H1 (cell line): ENCODE results near the gene LRP1. TPM values are rescaled to one million over a fixed set of nuclear protein-coding genes. Genes with fewer than 3 reads are reported as not detected.
A peak's percentile ranks its signal among the peaks of the same experiment; 100 is the strongest.

Experiments used
- CTCF ChIA-PET: fragments of 300-600 bp; sonication (Branson Sonifier 250); formaldehyde crosslinking; loops from one replicate; lab custom pipeline; 2021; ENCODE audit not compliant: partially characterized antibody; lab: Charles Lee
- POLR2A ChIA-PET: fragments of 300-600 bp; sonication (Branson Sonifier 250); formaldehyde crosslinking; loops from one replicate; lab custom pipeline; 2021; ENCODE audit warnings: inconsistent platforms; ENCODE audit not compliant: partially characterized antibody; lab: Charles Lee
- DNase-seq, 2 experiments: peaks; one replicate each; pipeline versions ENCODE4 v3.0.0 to v3.0.0-alpha.2; 2010 to 2022; ENCODE audit warnings: low spot score in 2 of 2, low read depth in 1 of 2, mixed read lengths in 1 of 2
- FAIRE-seq: peaks from 2 replicates; lab custom pipeline; 2011; peaks lifted over from hg19 to GRCh38; lab: Jason Lieb, UNC
- H2AFZ ChIP-seq: 2 replicates; pipeline ENCODE4 v1.8.1; 2012; ENCODE audit warnings: low read length, inconsistent platforms
- H2AK5ac ChIP-seq: 2 replicates; pipeline ENCODE4 v1.6.1; 2013; ENCODE audit warnings: low read depth, low read length
- H2BK120ac ChIP-seq: replicated peaks from 2 replicates; pipeline ENCODE3; 2013; ENCODE audit warnings: low read depth, low read length, inconsistent platforms
- H2BK12ac ChIP-seq: 2 replicates; pipeline ENCODE4 v1.6.1; 2013; ENCODE audit warnings: low read depth, low read length
- H2BK15ac ChIP-seq: 2 replicates; pipeline ENCODE4 v1.6.1; 2013; ENCODE audit warnings: low read length
- H2BK20ac ChIP-seq: 2 replicates; pipeline ENCODE4 v1.6.1; 2013; ENCODE audit warnings: low read length
- H2BK5ac ChIP-seq: 2 replicates; pipeline ENCODE4 v1.6.1; 2013; ENCODE audit warnings: low read depth, low read length
- H3K14ac ChIP-seq: 2 replicates; pipeline ENCODE4 v1.6.1; 2013; ENCODE audit warnings: inconsistent platforms; ENCODE audit not compliant: insufficient read length
- H3K18ac ChIP-seq: 2 replicates; pipeline ENCODE4 v1.6.1; 2013; ENCODE audit warnings: low read length; ENCODE audit errors: extremely low read depth
- H3K23ac ChIP-seq: 2 replicates; pipeline ENCODE4 v1.6.1; 2013; ENCODE audit warnings: inconsistent platforms; ENCODE audit not compliant: insufficient read length
- H3K23me2 ChIP-seq: 2 replicates; pipeline ENCODE4 v1.6.1; 2013; ENCODE audit warnings: low read depth, low read length
- H3K27ac ChIP-seq: 2 replicates; pipeline ENCODE4 v1.6.1; 2011; ENCODE audit warnings: low read depth, low read length, inconsistent platforms
- H3K27me3 ChIP-seq, 4 experiments: replicated peaks in 1 of 4; 1 replicate in 1 of 4; 2 replicates in 3 of 4; pipeline versions ENCODE4 v1.6.1 to v1.8.1; 2011 to 2013; ENCODE audit warnings: low read length in 3 of 4, mild to moderate bottlenecking in 3 of 4, inconsistent platforms in 2 of 4, mixed read lengths in 2 of 4, moderate library complexity in 1 of 4; ENCODE audit not compliant: control insufficient read depth in 3 of 4, insufficient read depth in 3 of 4; ENCODE audit errors: extremely low read depth in 1 of 4
- H3K36me3 ChIP-seq, 4 experiments: 2 replicates each; pipeline versions ENCODE4 v1.6.1 to v1.8.1; 2011 to 2013; ENCODE audit warnings: mild to moderate bottlenecking in 4 of 4, low read length in 3 of 4, moderate library complexity in 2 of 4, control low read depth in 1 of 4, inconsistent platforms in 1 of 4; ENCODE audit not compliant: insufficient read depth in 4 of 4, control insufficient read depth in 2 of 4
- H3K4ac ChIP-seq: replicated peaks from 2 replicates; pipeline ENCODE3; 2013; ENCODE audit warnings: low read length, low read depth, mixed read lengths, inconsistent platforms; ENCODE audit not compliant: insufficient read length
- H3K4me1 ChIP-seq, 4 experiments: replicated peaks in 1 of 4; 1 replicate in 1 of 4; 2 replicates in 3 of 4; pipeline versions ENCODE4 v1.6.1 to v1.8.1; 2011 to 2013; ENCODE audit warnings: low read length in 3 of 4, inconsistent platforms in 2 of 4, mixed read lengths in 1 of 4; ENCODE audit not compliant: insufficient read depth in 4 of 4, control insufficient read depth in 3 of 4
- H3K4me2 ChIP-seq, 2 experiments: 2 replicates each; pipeline versions ENCODE4 v1.6.1 to v1.8.1; 2011 to 2013; ENCODE audit warnings: low read depth in 2 of 2, low read length in 2 of 2, control low read depth in 1 of 2, inconsistent platforms in 1 of 2, mild to moderate bottlenecking in 1 of 2; ENCODE audit not compliant: insufficient read depth in 1 of 2
- H3K4me3 ChIP-seq, 4 experiments: fragments of 200-600, 300-600 bp in 1 of 4; sonication (generic), shearing (Covaris generic), sonication (Bioruptor Twin) in 1 of 4; 2 replicates each; pipeline versions ENCODE4 v1.5.1 to v1.8.1; 2011 to 2016; ENCODE audit warnings: low read length in 4 of 4, low read depth in 3 of 4, control low read depth in 2 of 4, inconsistent platforms in 2 of 4, mild to moderate bottlenecking in 2 of 4, mixed read lengths in 1 of 4, moderate library complexity in 1 of 4; ENCODE audit not compliant: insufficient read depth in 2 of 4; ENCODE audit errors: extremely low read depth in 1 of 4
- H3K56ac ChIP-seq: replicated peaks from 2 replicates; pipeline ENCODE3; 2013; ENCODE audit warnings: low read depth, mild to moderate bottlenecking, mixed read lengths, low read length, inconsistent platforms; ENCODE audit not compliant: insufficient read length
- H3K79me1 ChIP-seq: 2 replicates; pipeline ENCODE4 v1.6.1; 2013; ENCODE audit warnings: low read depth, low read length, control low read depth
- H3K79me2 ChIP-seq, 2 experiments: 2 replicates each; pipeline versions ENCODE4 v1.6.1 to v1.8.1; 2012 to 2013; ENCODE audit warnings: low read length in 2 of 2, mild to moderate bottlenecking in 2 of 2, inconsistent platforms in 1 of 2; ENCODE audit not compliant: insufficient read depth in 2 of 2, control insufficient read depth in 1 of 2
- H3K9ac ChIP-seq, 4 experiments: replicated peaks in 1 of 4; 1 replicate in 1 of 4; 2 replicates in 3 of 4; pipeline versions ENCODE4 v1.6.1 to v1.8.1; 2011 to 2013; ENCODE audit warnings: low read depth in 3 of 4, low read length in 3 of 4, control low read depth in 2 of 4, mild to moderate bottlenecking in 2 of 4, moderate library complexity in 2 of 4, inconsistent platforms in 1 of 4; ENCODE audit errors: extremely low read depth in 1 of 4
- H3K9me3 ChIP-seq, 2 experiments: 2 replicates each; pipeline versions ENCODE4 v1.6.1 to v1.8.1; 2012 to 2013; ENCODE audit warnings: mild to moderate bottlenecking in 2 of 2, moderate library complexity in 2 of 2, control low read depth in 1 of 2, inconsistent platforms in 1 of 2, low read depth in 1 of 2, low read length in 1 of 2, mixed read lengths in 1 of 2; ENCODE audit not compliant: insufficient read depth in 2 of 2
- H4K20me1 ChIP-seq, 2 experiments: replicated peaks in 1 of 2; 2 replicates each; pipeline versions ENCODE3 to v1.8.1; 2011 to 2013; ENCODE audit warnings: inconsistent platforms in 2 of 2, low read length in 2 of 2, mild to moderate bottlenecking in 1 of 2; ENCODE audit not compliant: insufficient read depth in 2 of 2, control insufficient read depth in 1 of 2
- H4K5ac ChIP-seq: 2 replicates; pipeline ENCODE4 v1.6.1; 2013; ENCODE audit warnings: low read length, low read depth, mixed read lengths, inconsistent platforms; ENCODE audit not compliant: insufficient read length
- H4K8ac ChIP-seq: 2 replicates; pipeline ENCODE4 v1.8.0; 2013; ENCODE audit warnings: mild to moderate bottlenecking, moderate library complexity, low read length, inconsistent platforms; ENCODE audit not compliant: insufficient read depth; ENCODE audit errors: extremely low read depth
- H4K91ac ChIP-seq: replicated peaks from 2 replicates; pipeline ENCODE3; 2013; ENCODE audit warnings: low read length, mixed read lengths, inconsistent platforms; ENCODE audit not compliant: insufficient read length
- CTCF ChIP-seq, 3 experiments: IDR thresholded peaks; 1 replicate in 2 of 3; 2 replicates in 1 of 3; pipeline versions ENCODE4 v1.5.1 to v1.6.1; 2011; ENCODE audit warnings: low read length in 3 of 3, mild to moderate bottlenecking in 3 of 3, inconsistent platforms in 2 of 3, low read depth in 1 of 3, moderate library complexity in 1 of 3; ENCODE audit not compliant: insufficient read depth in 1 of 3; ENCODE audit errors: control extremely low read depth in 1 of 3
- E2F6 ChIP-seq: IDR thresholded peaks from 2 replicates; pipeline ENCODE4 v1.6.1; 2012; ENCODE audit warnings: inconsistent platforms
- EZH2 ChIP-seq: fragments of 200-600 bp; sonication (generic); IDR thresholded peaks from 2 replicates; pipeline ENCODE4 v1.7.1; 2012; ENCODE audit warnings: low read depth, mild to moderate bottlenecking, moderate library complexity, low read length, inconsistent platforms; ENCODE audit not compliant: severe bottlenecking
- HDAC2 ChIP-seq, 2 experiments: fragments of 300-600 bp in 1 of 2; sonication (generic) in 1 of 2; IDR thresholded peaks; 2 replicates each; pipeline ENCODE4 v1.6.1; 2011 to 2012; ENCODE audit warnings: low read depth in 2 of 2, low read length in 2 of 2, mild to moderate bottlenecking in 2 of 2, moderate library complexity in 2 of 2, borderline replicate concordance in 1 of 2, inconsistent platforms in 1 of 2
- RAD21 ChIP-seq, 2 experiments: IDR thresholded peaks in 1 of 2; conservative IDR thresholded peaks in 1 of 2; 2 replicates each; pipeline ENCODE4 v1.6.1; 2011; ENCODE audit warnings: low read depth in 2 of 2, low read length in 2 of 2, improper control_type of control experiment in 1 of 2, inconsistent platforms in 1 of 2, mild to moderate bottlenecking in 1 of 2, moderate library complexity in 1 of 2
- RFX5 ChIP-seq: IDR thresholded peaks from 2 replicates; pipeline ENCODE4 v1.6.1; 2011; ENCODE audit warnings: low read depth, low read length, improper control_type of control experiment, borderline replicate concordance
- WGBS, 2 experiments: shearing (Covaris generic) in 1 of 2; methylation state at CpG; one replicate each; pipeline versions ENCODE4 v1.1.6 to v1.1.7; 2013 to 2015; ENCODE audit warnings: low lambda C conversion rate in 2 of 2, mixed read lengths in 2 of 2, inconsistent platforms in 1 of 2, low coverage in 1 of 2, missing lambda C conversion rate in 1 of 2; ENCODE audit not compliant: insufficient replicate concordance in 2 of 2, insufficient coverage in 1 of 2, insufficient read length in 1 of 2; ENCODE audit errors: extremely low coverage in 1 of 2, missing lambda C conversion rate in 1 of 2; 5-methylcytosine and 5-hydroxymethylcytosine counted together
- polyA plus RNA-seq, 7 experiments: library from polyadenylated mRNA; depleted of rRNA in 3 of 7; stranded (reverse) in 5 of 7; unstranded in 2 of 7; fragments of >200 nt in 5 of 7; fragments of 200-250 nt in 2 of 7; gene quantifications; 1 replicate in 5 of 7; 2 replicates in 1 of 7; 4 replicates in 1 of 7; pipeline versions ENCODE4 v1.2.1 to v1.2.3, GENCODE V29; 2011 to 2013; ENCODE audit warnings: missing spikeins in 2 of 7, mixed read lengths in 2 of 7
- total RNA-seq: library from RNA; stranded (reverse); fragmentation: NEBNext Ultra II Directional; extraction: Animal tissue kit (Norgen Biotek cat#: 25700); gene quantifications from 2 replicates; pipeline ENCODE4 v1.2.1, GENCODE V29; 2021

LRP1 gene
- total and polyA plus RNA-seq, 2 of the 8 experiments (the other 6 are each of a cell fraction or from before 2014, with no cell fraction given): 35.3 to 92.5 TPM

- WGBS, 2 experiments: 15% methylated on average over 23 of the region's 26 CpGs; no CpG with 5 or more reads in 1 of the 2 experiments
- Histone ChIP-seq H3K4me1 (peaks cover 15 to 24% (median 20%) of the 10 kb centered on the region in 4 experiments; a peak in 6 of 7 replicates), H3K56ac (no peak overlapping the region), H3K4me3 (peak overlapping the region; percentile 81 to 93 (median 87)), H3K18ac (peak overlapping the region; percentile 93), H3K9ac (peak overlapping the region in 1 of 4 experiments; percentile 41; a peak in 2 of 7 replicates), H2BK15ac (no peak overlapping the region), H4K20me1 (peaks cover 5 to 7% of the 10 kb centered on the region in 2 experiments), H3K4ac (no peak overlapping the region), H4K8ac (no peak overlapping the region; the same call in 1 of the 2 replicates), H2BK120ac (no peak overlapping the region), H3K27ac (no peak overlapping the region), H3K23ac (no peak overlapping the region), H4K5ac (peak overlapping the region; percentile 69), H3K14ac (no peak overlapping the region), H4K91ac (peak overlapping the region; percentile 76), H3K79me2 (peaks cover 7 to 29% of the 10 kb centered on the region in 2 experiments; a peak in 3 of 4 replicates), H2BK20ac (no peak overlapping the region), H2AK5ac (no peak overlapping the region), H3K4me2 (peak overlapping the region; percentile 85 to 86), H3K23me2 (peaks cover 6% of the 10 kb centered on the region; the same call in 1 of the 2 replicates), H3K9me3 (no peaks in the 10 kb centered on the region), H3K27me3 (no peaks in the 10 kb centered on the region), H2BK12ac (peak overlapping the region; percentile 69; the same call in 1 of the 2 replicates), H3K36me3 (no peaks in the 10 kb centered on the region; a peak in 1 of 8 replicates), H2BK5ac (0 out of 2 replicates have a peak overlapping the region, but pooled peaks have one; percentile 77), H2AFZ (no peak overlapping the region), H3K79me1 (peaks cover 6% of the 10 kb centered on the region; the same call in 1 of the 2 replicates)
- FAIRE-seq (no peak), DNase-seq (peak in 1 of 2 experiments; percentile 78)
- POLR2A ChIA-PET: interaction anchor here (0.7 to 9.3 kb wide), 27 partner anchors 9 to 392 kb away, joined by 3 to 105 read pairs (median 7); partner anchors contain the start of genes LRP1-AS, NEMP1, SHMT2 and STAT6
- CTCF ChIA-PET: interaction anchor here (0.5 to 19.8 kb wide), 21 partner anchors 7 to 111 kb away, joined by 3 to 305 read pairs (median 5); partner anchors contain the start of gene STAT6
- TF ChIP-seq HDAC2 (IDR thresholded peaks at IDR 0.05; ENCODE audit: borderline replicate concordance in 1 of 2, low read depth in 2 of 2, low read length in 2 of 2) (no peak), RAD21 (IDR thresholded peaks at IDR 0.05 in 1 of 2, conservative IDR thresholded peaks at IDR 0.05 in 1 of 2; ENCODE audit: low read depth in 2 of 2, low read length in 2 of 2) (peak; percentile 21 to 46; a peak in 3 of 4 replicates), E2F6 (peak; percentile 40; the same call in 1 of the 2 replicates), RFX5 (no peak), EZH2 (no peak), CTCF (IDR thresholded peaks at IDR 0.05; ENCODE audit: control extremely low read depth in 1 of 3, insufficient read depth in 1 of 3, low read depth in 1 of 3, low read length in 3 of 3) (peak in 2 of 3 experiments; percentile 39 to 53; a peak in 3 of 4 replicates)
Measured at GRCh38 chr12:57127101-57127725, 1.1 kb upstream of the LRP1 start.
